Kidney (tissue), 14 donors: ENCODE results near the gene COL4A6. TPM values are rescaled to one million over a fixed set of nuclear protein-coding genes. Genes with fewer than 3 reads are reported as not detected.

Source experiments
- DNase-seq, 5 donors: peaks; one replicate each; pipeline ENCODE4 v3.0.0-alpha.2; 2013 to 2020
- FAIRE-seq: peaks from 2 replicates; lab custom pipeline; 2012; peaks lifted over from hg19 to GRCh38; lab: Jason Lieb, UNC
- H3K27ac ChIP-seq, 2 donors: one replicate each; pipeline ENCODE4 v1.7.0; 2013; ENCODE audit warnings: low read depth in 2 of 2, low read length in 2 of 2, inconsistent platforms in 1 of 2
- H3K27me3 ChIP-seq: one replicate; pipeline ENCODE4 v1.7.1; 2013; ENCODE audit warnings: low read length, inconsistent platforms; ENCODE audit not compliant: control insufficient read depth, insufficient read depth
- H3K36me3 ChIP-seq, 3 donors: one replicate each; pipeline versions ENCODE4 v1.7.0 to v1.7.1; 2013; ENCODE audit warnings: low read length in 3 of 3, control low read depth in 1 of 3, inconsistent platforms in 1 of 3; ENCODE audit not compliant: insufficient read depth in 3 of 3, control insufficient read depth in 2 of 3
- H3K4me1 ChIP-seq, 3 donors: one replicate each; pipeline versions ENCODE4 v1.7.0 to v1.7.1; 2013; ENCODE audit warnings: low read length in 3 of 3, inconsistent platforms in 1 of 3, low read depth in 1 of 3; ENCODE audit not compliant: control insufficient read depth in 2 of 3, insufficient read depth in 2 of 3
- H3K4me3 ChIP-seq, 3 donors: one replicate each; pipeline versions ENCODE4 v1.7.0 to v1.8.1; 2013; ENCODE audit warnings: low read length in 3 of 3, control low read depth in 1 of 3, inconsistent platforms in 1 of 3
- H3K9ac ChIP-seq, 3 donors: one replicate each; pipeline versions ENCODE4 v1.7.0 to v1.7.1; 2013; ENCODE audit warnings: low read length in 3 of 3, control low read depth in 1 of 3, inconsistent platforms in 1 of 3
- H3K9me3 ChIP-seq, 3 donors: one replicate each; pipeline versions ENCODE4 v1.7.0 to v1.7.1; 2013; ENCODE audit warnings: low read length in 3 of 3, control low read depth in 1 of 3, inconsistent platforms in 1 of 3; ENCODE audit not compliant: control insufficient read depth in 2 of 3, insufficient read depth in 1 of 3
- intact Hi-C: fragments of 100-400 bp; cut with DNase I; formaldehyde crosslinking; loops from one replicate; pipeline ENCODE4 v1.11.1; 2022
- polyA plus RNA-seq: library from polyadenylated mRNA; stranded (reverse); fragments of 350-450 nt; fragmentation: Illumina TruSeq; extraction: RNeasy Lipid Tissue Mini Kit (QIAGEN cat#74804); gene quantifications from one replicate; pipeline ENCODE4 v1.2.3, GENCODE V29; 2014; ENCODE audit warnings: low read depth, low replicate concordance; ENCODE audit not compliant: insufficient read depth
- total RNA-seq: library from RNA; stranded (reverse); fragmentation: NEBNext Ultra II Directional; extraction: Animal tissue kit (Norgen Biotek cat#: 25700); gene quantifications from one replicate; pipeline ENCODE4 v1.2.1, GENCODE V29; 2021
- TF ChIP-seq, protein P1 (sequence below): IDR thresholded peaks from 3 replicates; pipeline ENCODE4 v1.5.1; 2012; ENCODE audit warnings: mild to moderate bottlenecking, moderate library complexity, borderline replicate concordance; ENCODE audit not compliant: insufficient read depth; ENCODE audit errors: extremely low read depth
- donor health status: control.
- donor health status: control.
- donor health status: control.
- donor health status: control.
- donor health status: control.
- donor health status: DM: yes; HTN: yes; CAD: no.
- donor health status: Normal renal cell carcinoma (clear cell type).

The COL4A6 gene
- total and polyA plus RNA-seq, 2 donors from 2014 or later: 3.3 to 4.1 TPM

DNA sequence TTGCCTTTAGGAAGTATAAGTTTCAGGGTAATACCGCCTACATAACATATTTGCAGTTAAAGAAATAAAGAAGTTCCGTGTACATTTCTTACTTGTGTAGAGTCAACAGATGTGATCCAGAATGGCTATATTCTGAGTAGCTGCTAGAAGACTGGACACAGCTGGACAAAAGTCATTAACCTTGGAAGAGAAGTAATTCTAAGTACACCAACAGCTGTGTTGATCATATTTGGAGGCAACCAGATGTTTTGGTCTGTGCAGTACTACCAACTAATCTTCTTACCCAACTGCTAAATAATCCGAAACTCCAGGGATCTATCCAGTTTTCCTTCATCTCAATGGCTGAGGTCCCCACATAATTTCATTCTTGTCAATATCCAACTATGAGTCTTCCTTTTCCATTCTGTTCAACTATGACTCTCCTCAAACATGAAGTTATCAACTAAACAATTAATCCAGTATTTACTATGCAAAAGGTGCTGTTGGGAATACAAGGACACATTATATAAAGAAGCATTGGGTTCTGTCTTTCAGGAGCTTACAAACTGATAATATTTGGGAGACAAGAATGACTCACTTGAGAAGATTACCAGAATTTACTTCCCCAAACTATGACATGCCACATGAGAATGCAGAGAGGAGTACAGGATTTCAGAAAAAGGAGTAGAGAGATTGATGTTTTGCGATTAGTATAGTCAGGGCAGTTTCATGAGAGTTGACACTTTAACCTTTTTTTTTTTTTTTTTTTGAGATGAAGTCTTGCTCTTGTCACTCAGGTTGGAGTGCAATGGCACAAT lies 78.2 kb downstream of the COL4A6 start:
- Histone ChIP-seq H3K9me3 (no peaks in the 10 kb centered on the region), H3K4me3 (no peak overlapping the region), H3K9ac (no peak overlapping the region), H3K36me3 (no peaks in the 10 kb centered on the region), H3K27ac (no peak overlapping the region), H3K4me1 (no peaks in the 10 kb centered on the region), H3K27me3 (peaks cover 4% of the 10 kb centered on the region)
- peak in 1 of 5 donors; percentile 50 for DNase-seq
- FAIRE-seq: no peak
- TF ChIP-seq, protein P1, sequence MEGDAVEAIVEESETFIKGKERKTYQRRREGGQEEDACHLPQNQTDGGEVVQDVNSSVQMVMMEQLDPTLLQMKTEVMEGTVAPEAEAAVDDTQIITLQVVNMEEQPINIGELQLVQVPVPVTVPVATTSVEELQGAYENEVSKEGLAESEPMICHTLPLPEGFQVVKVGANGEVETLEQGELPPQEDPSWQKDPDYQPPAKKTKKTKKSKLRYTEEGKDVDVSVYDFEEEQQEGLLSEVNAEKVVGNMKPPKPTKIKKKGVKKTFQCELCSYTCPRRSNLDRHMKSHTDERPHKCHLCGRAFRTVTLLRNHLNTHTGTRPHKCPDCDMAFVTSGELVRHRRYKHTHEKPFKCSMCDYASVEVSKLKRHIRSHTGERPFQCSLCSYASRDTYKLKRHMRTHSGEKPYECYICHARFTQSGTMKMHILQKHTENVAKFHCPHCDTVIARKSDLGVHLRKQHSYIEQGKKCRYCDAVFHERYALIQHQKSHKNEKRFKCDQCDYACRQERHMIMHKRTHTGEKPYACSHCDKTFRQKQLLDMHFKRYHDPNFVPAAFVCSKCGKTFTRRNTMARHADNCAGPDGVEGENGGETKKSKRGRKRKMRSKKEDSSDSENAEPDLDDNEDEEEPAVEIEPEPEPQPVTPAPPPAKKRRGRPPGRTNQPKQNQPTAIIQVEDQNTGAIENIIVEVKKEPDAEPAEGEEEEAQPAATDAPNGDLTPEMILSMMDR: no peak
- intact Hi-C loops: no loop called here

DNA sequence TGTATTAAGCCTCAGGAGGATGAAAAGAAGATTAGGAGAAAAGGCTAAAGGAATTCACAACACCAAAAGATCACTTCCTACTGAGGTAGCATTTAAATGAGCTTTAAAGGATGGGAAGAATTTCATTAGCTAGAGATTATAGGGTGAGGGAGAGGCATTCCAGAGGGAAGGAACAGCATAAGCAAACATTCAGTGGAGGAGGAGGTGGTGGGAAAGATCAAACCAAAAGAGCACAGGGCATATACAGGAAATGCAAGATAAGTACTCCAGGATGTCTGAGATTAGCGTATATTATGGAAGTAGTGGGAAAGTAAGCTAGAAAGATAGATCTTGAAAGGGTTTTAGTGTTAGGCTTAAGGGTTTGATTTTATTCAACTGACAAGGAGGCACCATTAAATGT lies 84.8 kb downstream of the COL4A6 start:
- no peaks in the 10 kb centered on the region for H3K4me1 ChIP-seq
- FAIRE-seq: no peak
- no peak for DNase-seq
- intact Hi-C loops: no loop called here
- no peak overlapping the region for H3K27ac ChIP-seq
- no peak overlapping the region for H3K9ac ChIP-seq
- H3K36me3 ChIP-seq: no peaks in the 10 kb centered on the region
- H3K27me3 ChIP-seq: peaks cover 4% of the 10 kb centered on the region
- TF ChIP-seq, protein P1: no peak
- H3K9me3 ChIP-seq: no peaks in the 10 kb centered on the region
- H3K4me3 ChIP-seq: no peak overlapping the region

DNA sequence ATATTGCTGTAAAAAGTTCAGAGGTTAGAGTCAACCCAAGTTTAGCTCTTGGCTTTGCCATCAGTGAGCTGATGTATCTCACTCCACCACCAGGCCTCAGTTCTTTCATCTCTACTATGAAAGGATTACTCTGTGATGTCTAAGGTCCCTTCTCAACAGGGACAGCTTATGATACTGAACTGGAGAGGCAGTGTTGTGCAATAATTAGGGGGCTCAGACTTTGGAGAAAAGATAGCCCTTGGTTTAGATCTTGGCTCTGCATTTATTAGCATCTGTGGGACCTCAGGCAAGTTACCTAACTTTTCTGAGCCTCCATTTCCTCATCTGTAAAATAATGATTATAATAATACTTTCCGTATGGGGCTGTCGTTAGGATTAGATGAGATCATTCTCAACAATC lies 89.0 kb downstream of the COL4A6 start:
- H3K27me3 ChIP-seq: peaks cover 2% of the 10 kb centered on the region
- H3K36me3 ChIP-seq: no peaks in the 10 kb centered on the region
- H3K4me1 ChIP-seq: no peaks in the 10 kb centered on the region
- TF ChIP-seq, protein P1: no peak
- no peak overlapping the region for H3K4me3 ChIP-seq
- H3K9me3 ChIP-seq: no peaks in the 10 kb centered on the region
- no peak overlapping the region for H3K9ac ChIP-seq
- DNase-seq: no peak
- FAIRE-seq: no peak
- intact Hi-C loops: no loop called here
- no peak overlapping the region for H3K27ac ChIP-seq

DNA sequence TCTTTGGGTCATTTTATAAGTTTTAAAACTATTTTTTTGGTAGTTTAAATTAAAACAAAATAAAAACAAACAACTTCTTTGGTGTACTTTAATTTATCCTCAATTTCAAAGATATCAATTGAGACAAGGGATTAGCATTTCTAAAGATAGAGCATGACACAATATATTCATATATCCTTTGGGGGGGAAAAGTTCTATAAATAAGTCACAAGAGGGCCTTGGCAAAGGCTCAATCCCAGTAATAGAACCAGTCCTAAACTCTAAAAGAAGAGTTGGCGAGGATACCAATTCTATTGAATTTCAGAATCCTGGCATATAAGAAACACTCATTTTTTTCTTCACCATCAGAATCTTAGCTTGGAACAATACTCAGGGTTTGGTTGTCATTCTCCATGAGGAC lies 89.7 kb downstream of the COL4A6 start:
- Histone ChIP-seq H3K36me3 (no peaks in the 10 kb centered on the region), H3K27ac (no peak overlapping the region), H3K4me3 (no peak overlapping the region), H3K9ac (no peak overlapping the region), H3K9me3 (no peaks in the 10 kb centered on the region), H3K4me1 (no peaks in the 10 kb centered on the region), H3K27me3 (peaks cover 2% of the 10 kb centered on the region)
- DNase-seq (no peak), FAIRE-seq (no peak)
- TF ChIP-seq, protein P1: no peak
- intact Hi-C loops: no loop called here
